Hematopoietic multipotent progenitor cell treated with erythropoietin and hydrocortisone succinate and interleukin-3 and kit ligand, for 6 days (in vitro differentiated cells): ENCODE measurements around the gene PRPF19.

Experiments
- DNase-seq: peaks from one replicate; pipeline ENCODE4 v3.0.0-alpha.2; 2015

Gene PRPF19

GRCh38 chr11:60902625-60903024, 3.8 kb downstream of the PRPF19 start:
- DNase-seq: no peak

DNA sequence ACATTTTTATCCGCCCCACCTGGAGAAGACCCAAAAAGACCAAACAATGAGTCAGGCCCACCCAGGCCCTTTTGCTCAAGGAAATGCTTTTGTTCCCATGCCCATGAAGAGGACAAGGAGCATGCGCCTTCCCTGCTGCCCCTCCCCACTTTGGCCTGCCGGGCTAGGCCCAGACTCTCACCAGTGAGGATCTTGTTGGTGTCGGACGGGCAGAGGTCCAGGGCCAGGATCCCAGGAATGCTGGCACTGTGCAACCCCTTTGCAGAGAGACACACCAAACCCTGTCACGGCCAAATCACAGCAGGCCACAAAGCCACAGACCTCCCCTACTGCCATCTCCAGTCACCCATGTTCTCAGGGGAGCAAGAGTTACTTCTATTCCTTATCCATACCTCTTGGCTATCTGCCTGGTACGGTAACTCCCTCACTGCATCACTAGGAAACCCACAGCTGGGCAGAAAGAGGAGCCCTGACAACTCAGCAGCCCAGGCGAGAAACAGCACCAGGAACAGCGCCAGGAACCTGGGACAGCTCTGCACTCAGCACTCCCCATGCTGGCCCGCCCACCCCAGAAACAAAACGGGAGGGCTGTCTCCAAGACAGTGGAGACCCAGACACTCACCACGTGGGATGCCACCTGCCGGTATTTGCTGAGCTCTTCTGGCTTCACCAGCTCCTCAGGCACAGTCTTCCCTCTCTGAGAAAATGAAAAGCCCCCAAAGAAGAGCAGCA, 5.5 kb downstream of the PRPF19 start:
- no peak for DNase-seq

- no peak for DNase-seq
These were observed 6.4 kb downstream of the PRPF19 start for GRCh38 chr11:60899977-60900376.

DNA sequence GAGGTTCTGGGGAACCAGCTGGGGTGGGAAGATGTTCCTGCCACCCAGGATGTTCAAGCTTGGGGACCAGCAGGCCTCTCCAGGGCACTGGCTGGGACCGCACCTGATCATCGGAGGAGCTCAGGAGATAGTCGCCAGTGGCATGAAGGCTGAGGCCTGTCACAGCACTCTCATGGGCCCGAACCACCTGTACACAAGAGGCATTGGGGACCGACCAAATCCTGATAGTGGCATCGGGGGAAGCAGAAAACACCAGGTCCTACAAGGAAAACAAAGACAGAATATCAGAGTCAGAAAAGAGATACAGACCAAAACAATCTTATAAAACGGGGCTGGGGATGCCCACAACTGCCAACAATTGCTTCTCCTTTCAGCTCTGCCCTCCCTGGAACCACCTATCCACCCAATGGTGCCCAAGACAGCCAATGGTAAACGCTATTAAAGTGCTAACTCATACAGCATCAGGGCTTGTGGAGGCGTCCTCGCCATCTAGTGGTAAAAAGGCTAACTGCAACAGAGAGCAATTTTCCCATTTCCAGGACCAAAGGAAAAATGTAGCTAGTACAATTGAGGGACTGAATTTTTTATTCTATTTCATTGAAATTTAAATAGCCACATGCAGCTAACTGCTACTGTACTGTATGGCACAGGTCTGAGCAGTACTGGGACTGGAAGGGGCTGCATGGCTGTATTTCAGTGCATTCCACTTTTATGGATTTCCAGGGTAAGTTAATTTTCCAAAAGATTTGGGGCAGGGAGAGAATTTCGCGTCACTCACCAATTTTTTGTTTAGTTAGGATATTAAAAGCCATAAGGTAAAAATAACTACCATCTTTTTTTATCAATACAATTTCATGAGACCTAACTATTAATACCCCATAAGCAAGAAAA, 7.1 kb downstream of the PRPF19 start:
- DNase-seq: peak; percentile 89

DNA sequence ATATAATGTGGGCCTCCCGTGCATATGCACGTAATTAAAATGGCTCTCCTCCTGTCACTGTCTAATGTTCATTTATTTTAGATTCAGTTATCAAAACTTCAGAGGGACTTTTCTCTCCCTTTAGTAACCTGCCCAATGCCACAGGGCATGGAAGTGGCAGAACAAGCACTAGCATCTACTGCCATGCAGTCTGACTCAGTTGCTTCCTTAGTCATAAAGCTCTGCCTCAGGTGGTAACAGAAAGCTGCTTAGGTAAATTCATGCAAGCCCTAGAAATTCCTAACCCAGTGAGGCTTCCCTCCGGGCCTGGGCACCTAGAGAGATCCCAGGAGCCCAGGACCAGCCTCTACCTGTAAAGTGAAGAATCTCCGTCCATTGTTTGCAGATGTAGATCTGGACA, 8.9 kb downstream of the PRPF19 start:
- DNase-seq: no peak

DNA sequence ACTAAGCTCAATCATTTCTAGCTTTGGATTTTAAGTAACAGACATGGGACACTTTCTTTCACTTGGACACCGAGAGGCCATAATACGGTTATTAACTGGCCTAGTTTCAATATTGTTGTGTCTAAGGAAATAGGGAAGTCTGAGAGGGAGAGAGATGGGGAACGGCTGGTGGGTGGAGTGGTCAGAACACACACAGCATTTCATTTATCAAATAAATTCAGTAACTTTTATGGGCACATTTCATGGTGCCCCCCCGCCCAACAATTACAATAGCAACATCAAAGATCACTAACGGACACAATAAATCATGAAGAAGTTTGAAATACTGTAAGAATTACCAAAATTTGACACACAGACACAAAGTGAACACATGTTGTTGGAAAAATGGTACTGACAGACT, 10.7 kb downstream of the PRPF19 start:
- DNase-seq: no peak

- DNase-seq: peak; percentile 97
These were observed 15.2 kb downstream of the PRPF19 start for GRCh38 chr11:60891103-60891741.

GRCh38 chr11:60890696-60891095, 15.7 kb downstream of the PRPF19 start:
- peak; percentile 62 for DNase-seq

DNA sequence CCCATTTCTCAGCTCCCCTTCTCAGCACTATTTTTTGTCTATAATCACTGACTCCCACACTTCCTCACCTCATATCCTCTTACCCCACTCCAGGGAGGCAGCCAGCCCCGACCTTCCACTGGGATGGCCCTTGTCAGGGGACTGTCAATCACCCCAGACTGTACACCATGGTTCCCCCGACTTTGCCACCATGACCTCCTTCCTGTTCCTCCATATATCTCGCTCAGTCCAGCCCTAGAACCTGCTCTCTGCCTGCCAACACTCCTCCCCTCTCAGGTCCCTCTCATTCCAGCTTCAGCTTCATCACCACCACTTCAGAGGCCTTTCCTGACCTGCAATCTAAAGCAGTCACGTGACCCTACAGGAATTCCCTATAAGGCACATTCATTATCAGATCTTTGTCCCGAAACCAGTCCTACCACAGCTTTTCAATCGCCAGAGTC, 16.5 kb downstream of the PRPF19 start:
- peak; percentile 27 for DNase-seq

- DNase-seq: peak; percentile 88
These were observed 18.8 kb downstream of the PRPF19 start for GRCh38 chr11:60887556-60887955.

- no peak for DNase-seq
These were observed 25.6 kb downstream of the PRPF19 start for GRCh38 chr11:60880643-60881282.

DNA sequence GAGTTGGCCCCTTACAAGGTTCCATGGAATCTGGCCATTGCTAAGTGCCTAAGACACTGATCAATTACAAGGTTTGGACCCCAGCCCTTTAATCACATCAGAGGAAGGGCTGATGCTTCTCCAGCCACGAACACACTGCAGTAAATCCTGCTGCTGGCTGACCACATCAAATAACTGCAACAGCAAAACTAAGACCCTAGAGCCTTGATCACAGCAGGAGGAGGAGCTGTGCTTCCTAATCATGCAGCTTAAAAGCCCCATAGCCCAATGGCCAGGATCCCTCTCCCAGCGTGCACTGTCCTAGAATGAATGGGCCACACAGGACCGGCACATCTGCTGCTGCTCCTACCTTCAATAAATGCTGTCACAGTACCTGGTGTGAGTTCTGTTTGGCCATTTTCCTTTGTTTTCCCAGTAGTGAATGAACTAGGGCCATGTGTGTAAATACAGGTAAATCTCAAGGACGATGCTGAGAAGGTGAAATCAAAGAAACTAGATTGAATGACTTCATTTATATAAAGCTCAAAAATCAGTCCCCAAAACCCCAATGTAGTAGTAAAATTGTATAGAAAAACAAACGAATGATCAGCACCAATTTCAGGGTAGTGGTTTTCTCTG, 26.3 kb downstream of the PRPF19 start:
- DNase-seq: no peak

DNA sequence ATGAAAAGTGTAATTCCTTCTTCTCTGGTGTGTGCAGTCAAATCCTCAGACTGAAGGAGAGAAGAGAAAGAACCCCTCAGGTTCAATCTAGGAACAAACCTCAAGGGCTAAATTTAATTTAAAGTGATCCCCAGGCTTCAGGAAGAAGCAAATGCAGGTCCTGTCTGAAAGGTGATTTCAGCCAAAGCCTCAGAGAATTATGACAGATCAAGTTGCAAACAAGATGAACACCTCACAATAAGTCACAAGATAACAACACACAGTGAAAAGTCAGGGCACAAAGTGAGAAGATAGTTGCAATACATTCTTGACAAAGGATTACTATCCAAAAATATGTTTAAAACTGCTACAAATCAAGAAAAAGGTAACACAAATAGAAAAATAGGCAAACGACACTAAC, 27.3 kb downstream of the PRPF19 start:
- DNase-seq: no peak

DNA sequence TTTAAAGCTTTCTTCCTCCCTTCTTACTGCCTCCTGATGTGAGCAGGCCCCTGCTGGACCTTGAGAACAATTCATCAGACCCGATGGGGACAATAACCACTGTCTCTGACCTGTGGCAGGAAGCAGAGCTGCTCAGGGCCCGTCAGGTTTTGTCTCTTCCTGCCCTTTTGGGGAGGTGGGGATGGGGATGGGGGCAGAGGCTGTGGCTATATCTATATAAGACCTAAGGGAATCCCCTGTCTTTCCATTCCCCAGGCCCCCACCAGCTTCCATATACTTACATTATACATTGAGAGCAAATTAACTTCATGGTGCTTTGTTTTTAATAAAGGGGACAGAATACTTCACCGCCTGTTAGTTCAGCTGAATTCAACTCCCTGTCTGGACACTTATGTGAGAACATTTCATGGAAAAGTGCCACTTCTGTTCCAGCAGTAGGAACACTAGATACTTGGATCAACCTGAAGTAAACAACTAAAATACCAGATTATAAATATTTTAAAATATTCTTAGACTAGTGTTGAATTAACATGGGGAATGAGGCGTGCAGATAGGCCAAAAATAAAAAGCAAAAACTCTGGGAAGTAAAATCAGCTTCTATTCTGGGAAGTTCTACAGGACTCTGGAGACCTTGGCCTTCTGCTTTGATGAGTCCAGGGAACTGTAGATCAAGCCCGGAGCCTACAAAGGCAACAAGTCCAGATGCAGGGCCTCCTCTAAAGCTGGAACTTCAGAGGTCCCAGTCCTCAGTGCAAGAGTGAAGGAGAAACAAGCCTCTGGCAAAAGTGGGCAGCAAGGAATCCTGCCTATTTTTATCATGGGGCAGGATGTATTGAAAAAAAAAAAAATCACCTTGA, 27.9 kb downstream of the PRPF19 start:
- DNase-seq: no peak

GRCh38 chr11:60876168-60876485, 30.3 kb downstream of the PRPF19 start:
- DNase-seq: no peak

GRCh38 chr11:60875366-60876167, 30.8 kb downstream of the PRPF19 start:
- DNase-seq: no peak

DNA sequence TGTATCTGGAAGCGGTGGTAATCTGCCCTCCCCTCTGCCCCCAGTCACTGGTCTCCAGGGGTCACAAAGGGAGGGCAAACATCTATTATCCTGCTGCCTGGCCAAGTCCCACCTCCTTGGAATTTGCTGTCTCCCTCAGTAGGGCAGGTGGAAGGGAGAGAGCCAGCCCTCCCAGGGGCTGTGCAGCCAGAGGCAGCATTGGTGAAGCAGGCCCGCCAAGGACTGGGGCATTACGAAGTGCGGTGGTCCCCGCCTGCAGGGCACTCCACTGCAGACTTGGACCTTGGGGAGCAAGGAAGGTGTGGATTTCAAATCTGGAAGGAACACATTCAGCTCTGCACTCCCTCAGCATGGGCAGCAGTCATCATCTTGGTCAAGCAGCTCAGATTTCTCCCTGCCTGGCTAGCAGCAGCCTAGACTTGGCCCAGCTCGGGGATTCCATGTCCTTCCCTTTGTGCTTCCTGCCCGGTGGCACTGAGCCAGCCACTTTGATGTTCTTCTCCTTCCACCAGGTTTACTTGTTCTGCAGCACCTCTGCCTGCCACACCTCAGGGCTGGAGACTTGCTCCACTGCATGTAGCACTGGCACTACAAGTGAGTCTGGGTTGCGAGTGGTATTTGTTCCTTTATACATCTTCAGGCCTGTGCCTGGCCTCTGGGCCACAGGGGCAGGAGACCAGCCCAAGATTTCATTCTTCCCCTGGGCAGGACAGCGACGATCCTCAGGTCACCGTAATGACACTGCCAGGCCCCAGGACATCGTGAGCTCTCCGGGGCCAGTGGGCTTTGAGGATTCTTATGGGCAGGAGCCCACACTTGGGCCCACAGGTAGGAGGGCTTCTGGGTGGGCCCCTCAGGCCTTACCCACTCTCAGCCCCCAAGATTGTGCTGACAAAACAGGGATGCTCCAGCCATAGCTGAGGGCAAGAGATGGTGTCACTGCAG, 31.7 kb downstream of the PRPF19 start:
- DNase-seq: no peak

DNA sequence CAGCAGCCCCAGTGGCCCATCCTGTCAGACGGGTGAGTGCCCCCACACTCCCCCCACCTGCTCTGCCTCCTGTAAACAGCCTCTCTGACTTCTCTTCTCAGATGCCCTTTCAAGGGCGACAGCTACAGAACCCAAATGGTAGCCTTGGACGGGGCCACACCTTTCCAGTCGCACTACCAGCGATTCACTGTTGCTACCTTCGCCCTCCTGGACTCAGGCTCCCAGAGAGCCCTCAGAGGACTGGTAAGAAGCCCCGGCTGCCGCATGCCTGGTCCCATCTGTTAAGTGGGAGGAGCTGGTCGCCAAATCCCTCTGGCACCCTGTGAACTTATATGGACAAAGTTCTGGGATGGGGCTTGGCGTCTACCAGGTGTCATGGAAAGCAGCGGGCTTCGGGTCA, 32.9 kb downstream of the PRPF19 start:
- no peak for DNase-seq

GRCh38 chr11:60872961-60873524, 33.3 kb downstream of the PRPF19 start:
- DNase-seq: no peak
